ENCODE data around the gene AMMECR1L.
"Not testable (repeated sequence)": the region's sequence is repeated elsewhere in the genome, so short reads cannot be mapped to it uniquely, and the experiment has no call there.

Gene AMMECR1L

DNA sequence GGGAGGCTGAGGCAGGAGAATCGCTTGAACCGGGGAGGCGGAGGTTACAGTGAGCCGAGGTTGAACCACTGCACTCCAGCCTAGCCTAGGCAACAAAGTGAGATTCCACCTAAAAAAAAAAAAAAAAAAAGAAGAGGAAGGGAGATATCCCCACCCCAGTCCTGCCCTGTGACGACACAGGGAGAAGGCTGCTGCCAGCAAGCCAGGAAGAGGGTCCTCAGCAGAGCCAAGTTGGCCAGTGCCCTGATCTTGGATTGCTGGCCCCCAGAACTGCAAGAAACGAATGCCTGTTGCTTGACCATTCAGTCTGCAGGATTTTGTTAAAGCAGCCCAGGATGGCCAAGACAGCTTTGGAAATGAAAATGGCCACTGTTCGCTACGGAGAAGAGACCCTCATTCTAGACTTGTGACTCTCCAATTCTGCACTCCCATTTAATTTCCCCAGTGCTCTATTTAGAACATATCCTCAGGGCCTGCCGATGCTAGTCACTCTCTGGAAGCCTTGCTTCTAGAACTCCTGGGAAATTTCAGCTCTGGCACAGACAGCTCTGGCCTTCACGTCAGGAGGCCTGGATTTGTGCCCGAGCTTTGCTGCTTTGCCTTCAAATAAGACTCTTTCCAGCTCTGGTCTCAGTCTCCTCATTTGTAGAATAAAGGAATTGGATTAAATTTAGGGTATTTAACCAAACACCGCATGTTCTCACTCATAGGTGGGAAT, 15.7 kb upstream of the AMMECR1L start:
- in situ Hi-C loops (cut with HindIII; ENCODE audit: low sequenced_read_pairs) = no loop called here
- DNase-seq (ENCODE audit: low read depth) = peak; percentile 52
- TF ChIP-seq, protein P1, sequence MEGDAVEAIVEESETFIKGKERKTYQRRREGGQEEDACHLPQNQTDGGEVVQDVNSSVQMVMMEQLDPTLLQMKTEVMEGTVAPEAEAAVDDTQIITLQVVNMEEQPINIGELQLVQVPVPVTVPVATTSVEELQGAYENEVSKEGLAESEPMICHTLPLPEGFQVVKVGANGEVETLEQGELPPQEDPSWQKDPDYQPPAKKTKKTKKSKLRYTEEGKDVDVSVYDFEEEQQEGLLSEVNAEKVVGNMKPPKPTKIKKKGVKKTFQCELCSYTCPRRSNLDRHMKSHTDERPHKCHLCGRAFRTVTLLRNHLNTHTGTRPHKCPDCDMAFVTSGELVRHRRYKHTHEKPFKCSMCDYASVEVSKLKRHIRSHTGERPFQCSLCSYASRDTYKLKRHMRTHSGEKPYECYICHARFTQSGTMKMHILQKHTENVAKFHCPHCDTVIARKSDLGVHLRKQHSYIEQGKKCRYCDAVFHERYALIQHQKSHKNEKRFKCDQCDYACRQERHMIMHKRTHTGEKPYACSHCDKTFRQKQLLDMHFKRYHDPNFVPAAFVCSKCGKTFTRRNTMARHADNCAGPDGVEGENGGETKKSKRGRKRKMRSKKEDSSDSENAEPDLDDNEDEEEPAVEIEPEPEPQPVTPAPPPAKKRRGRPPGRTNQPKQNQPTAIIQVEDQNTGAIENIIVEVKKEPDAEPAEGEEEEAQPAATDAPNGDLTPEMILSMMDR (IDR thresholded peaks at IDR 0.05; ENCODE audit: low read depth, low read length, missing control alignments) = no peak
- H3K4me3 ChIP-seq (ENCODE audit: low read depth, low read length) = no peak overlapping the region

DNA sequence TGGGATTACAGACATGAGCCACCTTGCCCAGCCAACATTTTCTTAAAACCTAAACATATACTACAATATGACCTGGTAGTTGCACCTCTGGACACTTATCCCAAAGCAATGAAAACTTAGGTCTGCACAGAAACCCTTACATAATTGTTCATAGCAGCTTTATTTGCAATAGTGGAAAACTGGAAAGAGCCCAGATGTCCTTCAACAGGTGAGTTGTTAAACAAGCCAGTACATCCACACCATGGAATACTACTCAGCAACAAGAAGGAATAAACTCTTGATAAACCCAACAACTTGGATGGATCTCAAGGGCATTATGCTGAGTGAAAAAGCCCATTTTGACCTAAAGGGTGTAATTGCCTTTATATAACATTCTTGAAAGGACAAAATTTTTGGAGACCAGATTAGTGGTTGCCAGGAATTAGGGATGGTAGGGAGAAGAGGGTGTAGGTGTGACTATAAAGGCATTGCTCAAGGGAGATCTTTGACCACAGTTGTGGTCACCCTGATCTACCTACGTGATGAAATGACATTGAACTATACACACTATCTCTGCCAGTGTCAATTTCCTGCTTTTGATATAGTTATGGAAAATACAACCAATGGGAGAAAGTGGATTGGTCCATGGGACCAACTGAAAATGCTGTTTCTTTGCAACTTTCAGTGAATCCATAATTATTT, 11.9 kb upstream of the AMMECR1L start:
- TF ChIP-seq, protein P1 (IDR thresholded peaks at IDR 0.05; ENCODE audit: low read depth, low read length, missing control alignments) = no peak
- no peak overlapping the region for H3K4me3 ChIP-seq (ENCODE audit: low read depth, low read length)
- in situ Hi-C loops (cut with HindIII; ENCODE audit: low sequenced_read_pairs) = no loop called here
- no peak for DNase-seq (ENCODE audit: low read depth)

DNA sequence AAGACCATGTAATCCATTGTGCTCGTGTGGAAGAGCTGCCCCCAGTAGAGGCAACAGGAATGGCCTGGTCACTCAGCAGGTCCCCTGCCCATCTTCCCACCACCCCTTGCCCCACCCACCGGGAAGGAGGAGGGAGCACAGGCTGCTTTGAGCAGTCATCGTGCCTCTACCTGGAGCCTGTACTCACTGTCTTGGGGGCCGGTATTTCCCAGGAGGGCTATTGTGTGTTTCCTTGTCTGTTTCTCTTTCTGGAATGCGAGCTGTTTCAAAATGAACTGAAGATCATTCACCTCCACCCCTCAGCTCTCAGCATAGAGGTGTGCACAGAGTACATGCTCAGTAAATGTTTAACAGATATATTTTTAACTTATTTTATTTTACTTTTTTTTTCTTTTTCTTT, 7.7 kb upstream of the AMMECR1L start:
- H3K4me3 ChIP-seq (ENCODE audit: low read depth, low read length) = no peak overlapping the region
- TF ChIP-seq, protein P1 (IDR thresholded peaks at IDR 0.05; ENCODE audit: low read depth, low read length, missing control alignments) = no peak
- no peak for DNase-seq (ENCODE audit: low read depth)
- in situ Hi-C loops (cut with HindIII; ENCODE audit: low sequenced_read_pairs) = no loop called here

DNA sequence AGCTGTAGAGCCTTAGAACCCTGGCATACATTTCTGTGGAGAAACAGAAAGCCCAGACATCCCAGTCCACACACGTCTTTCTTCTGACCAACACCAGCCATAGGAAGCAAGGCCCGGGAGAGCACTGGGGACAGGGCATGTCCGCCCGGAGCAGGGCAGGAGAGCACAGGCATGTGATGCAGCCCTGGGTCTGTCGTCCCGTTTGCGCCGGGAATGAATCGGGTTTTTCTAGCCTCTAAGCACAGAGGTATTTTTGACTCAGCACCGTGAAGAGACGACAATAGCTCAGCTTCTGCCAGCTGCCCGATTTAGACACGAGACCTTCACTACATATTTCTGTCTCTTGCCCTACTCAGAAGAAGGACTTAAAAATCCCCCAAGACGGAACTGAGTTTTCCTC, 7.3 kb upstream of the AMMECR1L start:
- TF ChIP-seq, protein P1 (IDR thresholded peaks at IDR 0.05; ENCODE audit: low read depth, low read length, missing control alignments) = no peak
- H3K4me3 ChIP-seq (ENCODE audit: low read depth, low read length) = no peak overlapping the region
- DNase-seq (ENCODE audit: low read depth) = no peak
- in situ Hi-C loops (cut with HindIII; ENCODE audit: low sequenced_read_pairs) = no loop called here

DNA sequence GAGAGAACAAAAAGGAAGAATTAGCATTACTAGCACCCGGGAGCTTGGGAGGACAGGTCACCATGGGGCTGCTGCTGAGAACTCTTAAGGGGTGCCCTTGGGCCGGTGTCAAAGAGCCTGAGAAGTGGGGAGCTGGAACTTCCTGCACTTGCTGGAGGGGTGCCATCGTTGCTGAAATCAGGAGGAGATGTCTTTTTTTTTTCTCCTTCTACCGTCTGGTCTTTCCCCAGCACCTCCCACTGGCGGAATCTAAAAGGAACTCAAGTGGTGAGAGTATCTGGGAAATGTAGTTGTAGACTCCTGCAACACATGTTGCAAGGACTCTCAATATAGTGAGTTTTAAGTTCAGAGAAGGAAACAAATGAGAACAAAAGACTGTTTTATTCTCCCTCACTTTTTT, 6.1 kb upstream of the AMMECR1L start:
- in situ Hi-C loops (cut with HindIII; ENCODE audit: low sequenced_read_pairs) = no loop called here
- DNase-seq (ENCODE audit: low read depth) = no peak
- no peak overlapping the region for H3K4me3 ChIP-seq (ENCODE audit: low read depth, low read length)
- TF ChIP-seq, protein P1 (IDR thresholded peaks at IDR 0.05; ENCODE audit: low read depth, low read length, missing control alignments) = no peak

DNA sequence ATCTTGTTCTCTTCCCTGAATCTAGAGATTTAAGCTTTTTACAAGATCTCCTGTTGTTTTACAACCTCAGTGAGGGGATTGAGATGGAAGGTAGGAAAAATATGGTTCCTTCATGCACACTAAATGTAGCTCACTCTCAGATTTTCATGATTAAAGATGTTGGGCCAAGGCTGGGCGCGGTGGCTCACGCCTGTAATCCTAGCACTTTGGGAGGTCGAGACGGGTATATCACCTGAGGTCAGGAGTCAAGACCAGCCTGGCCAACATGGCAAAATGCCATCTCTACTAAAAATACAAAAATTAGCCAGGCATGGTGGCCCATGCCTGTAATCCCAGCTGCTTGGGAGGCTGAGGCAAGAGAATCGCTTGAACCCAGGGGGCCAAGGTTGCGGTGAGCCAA, 5.0 kb upstream of the AMMECR1L start:
- DNase-seq (ENCODE audit: low read depth); in situ Hi-C loops (cut with HindIII; ENCODE audit: low sequenced_read_pairs); H3K4me3 ChIP-seq (ENCODE audit: low read depth, low read length): not testable (repeated sequence)

DNA sequence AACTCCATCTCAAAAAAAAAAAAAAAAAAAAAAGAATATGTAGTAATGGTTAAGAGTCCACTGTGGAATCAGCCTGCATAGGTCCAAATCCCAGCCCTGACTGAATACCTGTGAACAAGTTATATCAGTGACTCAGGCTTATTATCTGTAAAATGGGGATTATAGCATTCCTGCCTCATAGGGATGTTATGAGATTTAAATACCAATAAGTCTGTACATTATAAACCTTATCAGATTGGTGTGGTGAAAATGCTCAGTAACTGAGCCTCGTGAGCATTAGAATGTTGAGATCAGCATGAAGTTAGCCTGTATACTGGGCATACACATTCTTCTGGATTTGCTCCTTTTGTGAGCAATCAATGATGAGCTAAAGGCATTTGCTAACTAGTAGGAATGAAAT, 3.0 kb upstream of the AMMECR1L start:
- in situ Hi-C loops (cut with HindIII; ENCODE audit: low sequenced_read_pairs) = no loop called here
- DNase-seq (ENCODE audit: low read depth) = no peak
- H3K4me3 ChIP-seq (ENCODE audit: low read depth, low read length) = no peak overlapping the region
- TF ChIP-seq, protein P1 (IDR thresholded peaks at IDR 0.05; ENCODE audit: low read depth, low read length, missing control alignments) = no peak

All from astrocyte of the cerebellum (primary cell).